Measurements from ENCODE around the gene MRPL9. TPM values are rescaled to one million over a fixed set of nuclear protein-coding genes. Genes with fewer than 3 reads are reported as not detected.

MRPL9 gene
- total RNA-seq, 3 donors from 2014 or later: 46.5 to 51.2 (median 50.9) TPM

DNA sequence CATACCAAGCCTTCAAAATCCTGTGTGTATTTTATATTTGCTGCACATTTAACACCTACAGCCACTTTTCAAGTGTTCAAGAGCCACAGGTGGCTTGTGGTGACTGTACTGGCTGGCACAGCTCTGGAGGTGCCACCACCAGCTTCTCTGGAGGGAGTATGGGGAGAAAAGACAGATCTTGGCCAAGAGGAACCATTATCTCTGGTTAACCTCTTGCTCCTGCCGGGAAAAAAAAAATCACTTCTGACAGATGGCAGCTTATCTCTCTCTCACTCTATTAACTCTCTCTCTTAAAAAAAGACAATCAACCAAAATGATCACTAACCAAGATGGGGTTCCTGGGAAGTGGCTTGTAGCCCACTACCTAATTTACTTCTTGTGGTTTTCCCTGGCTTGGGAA is 43.2 kb downstream of the MRPL9 start:
- H3K4me1 ChIP-seq (ENCODE audit: low read depth): peaks cover 18% of the 10 kb centered on the region
- intact Hi-C loops (cut with DNase I, micrococcal nuclease): no loop called here
- H3K36me3 ChIP-seq (ENCODE audit: low read depth): no peaks in the 10 kb centered on the region
- TF ChIP-seq, protein P1, sequence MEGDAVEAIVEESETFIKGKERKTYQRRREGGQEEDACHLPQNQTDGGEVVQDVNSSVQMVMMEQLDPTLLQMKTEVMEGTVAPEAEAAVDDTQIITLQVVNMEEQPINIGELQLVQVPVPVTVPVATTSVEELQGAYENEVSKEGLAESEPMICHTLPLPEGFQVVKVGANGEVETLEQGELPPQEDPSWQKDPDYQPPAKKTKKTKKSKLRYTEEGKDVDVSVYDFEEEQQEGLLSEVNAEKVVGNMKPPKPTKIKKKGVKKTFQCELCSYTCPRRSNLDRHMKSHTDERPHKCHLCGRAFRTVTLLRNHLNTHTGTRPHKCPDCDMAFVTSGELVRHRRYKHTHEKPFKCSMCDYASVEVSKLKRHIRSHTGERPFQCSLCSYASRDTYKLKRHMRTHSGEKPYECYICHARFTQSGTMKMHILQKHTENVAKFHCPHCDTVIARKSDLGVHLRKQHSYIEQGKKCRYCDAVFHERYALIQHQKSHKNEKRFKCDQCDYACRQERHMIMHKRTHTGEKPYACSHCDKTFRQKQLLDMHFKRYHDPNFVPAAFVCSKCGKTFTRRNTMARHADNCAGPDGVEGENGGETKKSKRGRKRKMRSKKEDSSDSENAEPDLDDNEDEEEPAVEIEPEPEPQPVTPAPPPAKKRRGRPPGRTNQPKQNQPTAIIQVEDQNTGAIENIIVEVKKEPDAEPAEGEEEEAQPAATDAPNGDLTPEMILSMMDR (IDR thresholded peaks at IDR 0.05): no peak
- ATAC-seq (no peak), DNase-seq (no peak)
- H3K4me3 ChIP-seq: no peak overlapping the region
- no peaks in the 10 kb centered on the region for H3K9me3 ChIP-seq

DNA sequence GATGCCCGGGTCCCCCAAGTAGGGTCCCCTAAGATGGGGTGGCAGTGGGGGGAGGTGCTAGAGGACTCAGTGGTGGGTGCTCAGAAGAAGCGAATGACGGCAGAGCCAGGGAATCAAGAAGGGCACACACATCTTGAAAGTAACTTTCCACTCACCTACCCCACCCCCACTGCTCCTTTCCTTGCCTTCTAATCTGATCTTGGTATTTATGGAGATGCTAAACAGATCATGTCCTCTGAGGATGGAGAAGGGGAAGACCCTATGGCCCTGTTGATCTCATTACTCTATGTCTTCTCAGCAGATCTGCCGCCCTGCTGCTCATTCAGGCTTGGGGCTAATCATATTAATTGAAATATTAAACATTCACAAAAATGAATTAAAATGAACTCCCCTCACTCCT is 44.6 kb downstream of the MRPL9 start:
- Histone ChIP-seq H3K4me3 (no peak overlapping the region), H3K4me1 (ENCODE audit: low read depth) (peaks cover 18% of the 10 kb centered on the region), H3K9me3 (no peaks in the 10 kb centered on the region), H3K36me3 (ENCODE audit: low read depth) (no peaks in the 10 kb centered on the region)
- intact Hi-C loops (cut with DNase I, micrococcal nuclease): no loop called here
- DNase-seq (no peak), ATAC-seq (no peak)
- TF ChIP-seq, protein P1 (IDR thresholded peaks at IDR 0.05): no peak

DNA sequence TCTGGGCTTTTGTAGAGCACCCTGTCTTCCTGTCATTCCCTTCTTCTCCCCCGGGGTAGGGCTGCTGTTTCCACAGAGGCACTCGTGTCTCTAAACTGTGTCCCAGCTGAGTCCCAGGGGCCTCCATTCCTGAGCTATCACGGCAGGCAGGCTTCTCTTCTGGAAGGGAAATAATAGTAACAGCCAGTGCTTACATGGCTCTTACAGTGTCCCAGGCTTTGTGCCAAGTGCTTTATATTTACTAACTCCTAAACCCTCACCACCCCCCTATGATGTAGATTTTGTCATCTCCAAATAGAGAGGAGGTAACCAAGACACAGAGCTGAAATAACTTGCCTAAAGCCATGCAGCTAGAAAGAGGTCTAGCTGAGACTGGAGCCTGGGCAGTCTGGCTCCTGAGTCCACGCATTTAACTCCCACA is 45.3 kb downstream of the MRPL9 start:
- no peaks in the 10 kb centered on the region for H3K36me3 ChIP-seq (ENCODE audit: low read depth)
- no peak overlapping the region for H3K4me3 ChIP-seq
- intact Hi-C loops (cut with DNase I, micrococcal nuclease): no loop called here
- ATAC-seq (no peak), DNase-seq (no peak)
- TF ChIP-seq, protein P1 (IDR thresholded peaks at IDR 0.05): no peak
- no peaks in the 10 kb centered on the region for H3K9me3 ChIP-seq
- H3K4me1 ChIP-seq (ENCODE audit: low read depth): peaks cover 25% of the 10 kb centered on the region

DNA sequence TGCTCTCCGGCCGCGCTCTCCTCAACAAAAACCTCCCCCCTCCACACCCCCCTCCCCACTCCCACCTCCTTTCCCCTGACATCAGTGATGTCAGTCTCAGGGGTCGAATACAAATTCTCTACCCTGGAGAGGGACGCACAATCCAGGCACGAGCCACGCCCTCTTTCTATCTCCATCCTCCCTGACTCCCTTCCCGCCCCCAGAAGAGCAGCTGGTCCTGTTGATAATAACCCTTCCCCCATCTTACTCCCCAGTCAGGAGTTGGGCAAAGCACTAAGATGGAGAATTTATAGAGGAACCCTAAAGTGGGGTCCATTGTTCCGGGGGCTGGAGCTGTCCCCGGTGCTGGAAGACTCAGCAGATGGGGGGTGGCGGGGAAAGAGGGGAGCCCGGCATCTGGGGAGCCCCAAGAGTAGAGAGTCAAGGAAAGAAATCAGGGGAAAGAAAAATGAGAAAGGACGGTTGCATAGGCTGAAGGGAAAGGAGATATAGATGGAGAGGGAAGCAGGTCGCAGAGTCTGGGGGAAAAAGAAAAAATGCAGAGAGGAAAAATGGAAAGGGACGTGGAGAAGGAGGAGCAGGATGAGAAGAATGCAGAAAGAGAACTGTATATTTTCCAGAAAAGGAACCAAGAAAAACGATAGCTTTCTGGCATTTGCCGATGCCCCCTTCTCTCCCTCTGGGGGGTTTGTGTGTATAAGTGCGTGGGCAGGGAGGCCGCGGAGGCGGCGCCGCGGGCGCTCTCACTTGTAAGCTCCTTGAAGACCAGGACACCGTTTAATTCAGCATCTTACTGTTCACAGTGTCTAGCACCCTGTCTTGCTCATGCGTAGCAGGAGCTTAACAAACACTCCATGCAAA is 46.3 kb downstream of the MRPL9 start, which contains the start of gene CELF3:
Gene CELF3 (minus strand): TSS at position 33 of the 861 bp plus-strand sequence. CDS start 783 bp downstream, outside the sequence.
- no peaks in the 10 kb centered on the region for H3K9me3 ChIP-seq
- no peaks in the 10 kb centered on the region for H3K36me3 ChIP-seq (ENCODE audit: low read depth)
- DNase-seq (no peak), ATAC-seq (no peak)
- TF ChIP-seq, protein P1 (IDR thresholded peaks at IDR 0.05): no peak
- no peak within 1 kb of the TSS for H3K4me3 ChIP-seq
- peaks cover 35% of the 10 kb centered on the region for H3K4me1 ChIP-seq (ENCODE audit: low read depth)
- intact Hi-C loops (cut with DNase I, micrococcal nuclease): no loop called here

DNA sequence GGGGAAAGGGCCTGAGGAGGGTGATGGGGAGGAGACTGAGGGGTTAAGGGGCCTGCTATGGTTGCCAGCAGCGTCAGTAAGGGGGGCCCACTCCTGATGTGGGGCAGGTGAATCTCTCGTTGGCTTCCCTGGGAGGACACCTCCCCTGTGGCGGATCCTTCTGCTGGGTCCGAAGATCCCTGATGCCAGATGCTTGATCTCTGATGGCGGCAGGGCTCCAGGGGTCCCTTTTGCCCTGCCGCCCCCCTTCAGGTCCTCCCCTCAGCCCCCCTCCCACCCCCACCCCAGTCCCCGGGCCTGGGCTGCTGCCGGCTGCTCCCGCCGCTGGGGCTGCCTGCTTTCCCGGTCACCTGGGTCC is 46.9 kb downstream of the MRPL9 start:
- DNase-seq (no peak), ATAC-seq (no peak)
- intact Hi-C loops (cut with DNase I, micrococcal nuclease): no loop called here
- Histone ChIP-seq H3K36me3 (ENCODE audit: low read depth) (no peaks in the 10 kb centered on the region), H3K4me1 (ENCODE audit: low read depth) (peaks cover 30% of the 10 kb centered on the region), H3K9me3 (no peaks in the 10 kb centered on the region), H3K4me3 (no peak overlapping the region)
- TF ChIP-seq, protein P1 (IDR thresholded peaks at IDR 0.05): no peak
